ENCODE results near the gene UGT1A10. TPM values are rescaled to one million over a fixed set of nuclear protein-coding genes. Genes with fewer than 3 reads are reported as not detected.

Gene UGT1A10
- total RNA-seq, 1 donor: not detected

- H3K79me2 ChIP-seq (ENCODE audit: insufficient read depth, low read length): no peaks in the 10 kb centered on the region
- H3K9me3 ChIP-seq (ENCODE audit: low read depth, low read length): peaks cover 3% of the 10 kb centered on the region
- no peak overlapping the region for H3K4me3 ChIP-seq (ENCODE audit: insufficient read depth, low read length)
- DNase-seq (ENCODE audit: insufficient read length, low spot score, missing footprints): no peak
- no peak overlapping the region for H3K27ac ChIP-seq (ENCODE audit: low read depth, low read length)
- no peak for TF ChIP-seq CTCF (IDR thresholded peaks at IDR 0.05; ENCODE audit: extremely low read depth, low read depth, low read length)
- no peak overlapping the region for H2AFZ ChIP-seq (ENCODE audit: low read length)
- H3K36me3 ChIP-seq (ENCODE audit: insufficient read depth, low read length): no peaks in the 10 kb centered on the region
- no peaks in the 10 kb centered on the region for H4K20me1 ChIP-seq (ENCODE audit: insufficient read depth, low read length)
- H3K27me3 ChIP-seq (ENCODE audit: insufficient read depth, low read length): no peaks in the 10 kb centered on the region
- H3K4me1 ChIP-seq (ENCODE audit: insufficient read depth, low read length): no peaks in the 10 kb centered on the region
- H3K4me2 ChIP-seq (ENCODE audit: insufficient read depth, low read length): no peak overlapping the region
Measured at GRCh38 chr2:233779722-233780121, 143.5 kb downstream of the UGT1A10 start.

GRCh38 chr2:233780771-233781170 is 144.5 kb downstream of the UGT1A10 start:
- Histone ChIP-seq H3K4me1 (ENCODE audit: insufficient read depth, low read length) (no peaks in the 10 kb centered on the region), H3K36me3 (ENCODE audit: insufficient read depth, low read length) (no peaks in the 10 kb centered on the region), H3K9me3 (ENCODE audit: low read depth, low read length) (peaks cover 3% of the 10 kb centered on the region), H3K27ac (ENCODE audit: low read depth, low read length) (no peak overlapping the region), H3K27me3 (ENCODE audit: insufficient read depth, low read length) (no peaks in the 10 kb centered on the region), H3K79me2 (ENCODE audit: insufficient read depth, low read length) (no peaks in the 10 kb centered on the region), H3K4me2 (ENCODE audit: insufficient read depth, low read length) (no peak overlapping the region), H2AFZ (ENCODE audit: low read length) (no peak overlapping the region), H4K20me1 (ENCODE audit: insufficient read depth, low read length) (no peaks in the 10 kb centered on the region), H3K4me3 (ENCODE audit: insufficient read depth, low read length) (no peak overlapping the region)
- no peak for TF ChIP-seq CTCF (IDR thresholded peaks at IDR 0.05; ENCODE audit: extremely low read depth, low read depth, low read length)
- no peak for DNase-seq (ENCODE audit: insufficient read length, low spot score, missing footprints)

- H3K4me3 ChIP-seq (ENCODE audit: insufficient read depth, low read length): no peak overlapping the region
- no peaks in the 10 kb centered on the region for H3K4me1 ChIP-seq (ENCODE audit: insufficient read depth, low read length)
- H3K27ac ChIP-seq (ENCODE audit: low read depth, low read length): no peak overlapping the region
- no peak overlapping the region for H2AFZ ChIP-seq (ENCODE audit: low read length)
- no peaks in the 10 kb centered on the region for H3K9me3 ChIP-seq (ENCODE audit: low read depth, low read length)
- H3K4me2 ChIP-seq (ENCODE audit: insufficient read depth, low read length): no peak overlapping the region
- TF ChIP-seq CTCF (IDR thresholded peaks at IDR 0.05; ENCODE audit: extremely low read depth, low read depth, low read length): no peak
- H4K20me1 ChIP-seq (ENCODE audit: insufficient read depth, low read length): no peaks in the 10 kb centered on the region
- H3K79me2 ChIP-seq (ENCODE audit: insufficient read depth, low read length): no peaks in the 10 kb centered on the region
- H3K27me3 ChIP-seq (ENCODE audit: insufficient read depth, low read length): no peaks in the 10 kb centered on the region
- H3K36me3 ChIP-seq (ENCODE audit: insufficient read depth, low read length): no peaks in the 10 kb centered on the region
- no peak for DNase-seq (ENCODE audit: insufficient read length, low spot score, missing footprints)
Measured at GRCh38 chr2:233789554-233789953, 153.3 kb downstream of the UGT1A10 start.

GRCh38 chr2:233791151-233791882 is 155.1 kb downstream of the UGT1A10 start:
- Histone ChIP-seq H3K36me3 (ENCODE audit: insufficient read depth, low read length) (no peaks in the 10 kb centered on the region), H4K20me1 (ENCODE audit: insufficient read depth, low read length) (no peaks in the 10 kb centered on the region), H3K4me2 (ENCODE audit: insufficient read depth, low read length) (no peak overlapping the region), H3K9me3 (ENCODE audit: low read depth, low read length) (no peaks in the 10 kb centered on the region), H3K4me1 (ENCODE audit: insufficient read depth, low read length) (no peaks in the 10 kb centered on the region), H3K79me2 (ENCODE audit: insufficient read depth, low read length) (no peaks in the 10 kb centered on the region), H2AFZ (ENCODE audit: low read length) (no peak overlapping the region), H3K4me3 (ENCODE audit: insufficient read depth, low read length) (no peak overlapping the region), H3K27me3 (ENCODE audit: insufficient read depth, low read length) (no peaks in the 10 kb centered on the region), H3K27ac (ENCODE audit: low read depth, low read length) (no peak overlapping the region)
- no peak for DNase-seq (ENCODE audit: insufficient read length, low spot score, missing footprints)
- TF ChIP-seq CTCF (IDR thresholded peaks at IDR 0.05; ENCODE audit: extremely low read depth, low read depth, low read length): no peak

Measured in osteoblast (primary cell).